Chondrocyte (in vitro differentiated cells): ENCODE data around the gene INSC. TPM values are rescaled to one million over a fixed set of nuclear protein-coding genes. Genes with fewer than 3 reads are reported as not detected.

ENCODE experiments used
- DNase-seq: peaks from one replicate; pipeline ENCODE4 v3.0.0; 2021; ENCODE audit warnings: mixed read lengths, low spot score
- H3K27ac Mint-ChIP-seq: one replicate; pipeline ENCODE4 v1.8.0; 2021; ENCODE audit warnings: mild to moderate bottlenecking, moderate library complexity, mixed read lengths; ENCODE audit not compliant: unreplicated experiment
- H3K27me3 Mint-ChIP-seq: 2 replicates; pipeline ENCODE4 v1.8.0; 2021; ENCODE audit warnings: low read depth, mixed read lengths
- H3K36me3 Mint-ChIP-seq: 2 replicates; pipeline ENCODE4 v1.8.0; 2021; ENCODE audit warnings: low read depth, mixed read lengths
- H3K4me1 Mint-ChIP-seq: 2 replicates; pipeline ENCODE4 v1.8.0; 2021; ENCODE audit warnings: low read depth, mild to moderate bottlenecking, mixed read lengths
- H3K4me3 Mint-ChIP-seq: one replicate; pipeline ENCODE4 v1.8.0; 2021; ENCODE audit warnings: mild to moderate bottlenecking, moderate library complexity, mixed read lengths; ENCODE audit not compliant: unreplicated experiment
- H3K9me3 Mint-ChIP-seq: 2 replicates; pipeline ENCODE4 v1.8.0; 2021; ENCODE audit warnings: low read depth, mixed read lengths
- total RNA-seq: library from RNA; stranded (reverse); gene quantifications from 3 replicates; pipeline ENCODE4 v1.2.1, GENCODE V29; 2021
- TF ChIP-seq, protein P1 (sequence below): fragments of 200-600 bp; sonication (generic); IDR thresholded peaks from 2 replicates; pipeline ENCODE4 v1.5.0; 2021; ENCODE audit warnings: antibody characterized with exemption, mild to moderate bottlenecking, moderate library complexity

INSC gene
- total RNA-seq, 1 donor from 2014 or later = not detected

GRCh38 chr11:15161790-15162189, 47.1 kb downstream of the INSC start:
- Mint-ChIP-seq H3K36me3 (no peaks in the 10 kb centered on the region), H3K4me3 (no peak overlapping the region), H3K9me3 (peaks cover 6% of the 10 kb centered on the region), H3K4me1 (peaks cover 7% of the 10 kb centered on the region), H3K27me3 (peaks cover 4% of the 10 kb centered on the region), H3K27ac (no peak overlapping the region)
- TF ChIP-seq, protein P1, sequence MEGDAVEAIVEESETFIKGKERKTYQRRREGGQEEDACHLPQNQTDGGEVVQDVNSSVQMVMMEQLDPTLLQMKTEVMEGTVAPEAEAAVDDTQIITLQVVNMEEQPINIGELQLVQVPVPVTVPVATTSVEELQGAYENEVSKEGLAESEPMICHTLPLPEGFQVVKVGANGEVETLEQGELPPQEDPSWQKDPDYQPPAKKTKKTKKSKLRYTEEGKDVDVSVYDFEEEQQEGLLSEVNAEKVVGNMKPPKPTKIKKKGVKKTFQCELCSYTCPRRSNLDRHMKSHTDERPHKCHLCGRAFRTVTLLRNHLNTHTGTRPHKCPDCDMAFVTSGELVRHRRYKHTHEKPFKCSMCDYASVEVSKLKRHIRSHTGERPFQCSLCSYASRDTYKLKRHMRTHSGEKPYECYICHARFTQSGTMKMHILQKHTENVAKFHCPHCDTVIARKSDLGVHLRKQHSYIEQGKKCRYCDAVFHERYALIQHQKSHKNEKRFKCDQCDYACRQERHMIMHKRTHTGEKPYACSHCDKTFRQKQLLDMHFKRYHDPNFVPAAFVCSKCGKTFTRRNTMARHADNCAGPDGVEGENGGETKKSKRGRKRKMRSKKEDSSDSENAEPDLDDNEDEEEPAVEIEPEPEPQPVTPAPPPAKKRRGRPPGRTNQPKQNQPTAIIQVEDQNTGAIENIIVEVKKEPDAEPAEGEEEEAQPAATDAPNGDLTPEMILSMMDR = no peak
- no peak for DNase-seq

GRCh38 chr11:15163136-15163535, 48.4 kb downstream of the INSC start:
- Mint-ChIP-seq H3K4me3 (no peak overlapping the region), H3K4me1 (peaks cover 4% of the 10 kb centered on the region), H3K36me3 (no peaks in the 10 kb centered on the region), H3K27me3 (peaks cover 4% of the 10 kb centered on the region), H3K27ac (no peak overlapping the region), H3K9me3 (peaks cover 6% of the 10 kb centered on the region)
- DNase-seq = no peak
- TF ChIP-seq, protein P1 = no peak

DNA sequence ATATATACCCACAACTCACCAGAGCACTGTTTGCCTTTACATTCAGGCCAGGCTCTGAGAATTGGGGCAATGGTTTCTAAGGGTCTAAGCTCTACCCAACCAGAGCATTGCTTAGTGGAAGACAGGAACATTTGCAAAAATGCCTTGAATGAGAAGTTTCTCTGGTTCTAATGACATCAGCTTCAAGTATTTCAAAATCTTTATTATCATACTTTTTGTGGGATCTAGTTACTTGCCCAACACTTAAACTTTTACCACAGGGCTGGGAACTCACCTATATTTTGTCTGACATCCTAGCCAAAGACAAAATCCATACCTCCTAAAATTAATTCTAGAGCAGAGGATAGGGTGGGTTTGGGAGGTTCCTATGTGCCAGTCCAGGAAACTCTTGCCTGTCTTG, 51.5 kb downstream of the INSC start:
- Mint-ChIP-seq H3K4me1 (no peaks in the 10 kb centered on the region), H3K27me3 (peaks cover 6% of the 10 kb centered on the region), H3K9me3 (peaks cover 6% of the 10 kb centered on the region), H3K4me3 (no peak overlapping the region), H3K36me3 (no peaks in the 10 kb centered on the region), H3K27ac (no peak overlapping the region)
- TF ChIP-seq, protein P1 = no peak
- no peak for DNase-seq

GRCh38 chr11:15169815-15170551, 55.3 kb downstream of the INSC start:
- Mint-ChIP-seq H3K27me3 (peaks cover 17% of the 10 kb centered on the region), H3K4me3 (no peak overlapping the region), H3K4me1 (no peaks in the 10 kb centered on the region), H3K9me3 (no peaks in the 10 kb centered on the region), H3K27ac (no peak overlapping the region), H3K36me3 (no peaks in the 10 kb centered on the region)
- no peak for DNase-seq
- TF ChIP-seq, protein P1 = no peak

- TF ChIP-seq, protein P1 = no peak
- H3K27ac Mint-ChIP-seq = no peak overlapping the region
- no peak overlapping the region for H3K4me3 Mint-ChIP-seq
- H3K36me3 Mint-ChIP-seq = no peaks in the 10 kb centered on the region
- peaks cover 17% of the 10 kb centered on the region for H3K27me3 Mint-ChIP-seq
- no peaks in the 10 kb centered on the region for H3K9me3 Mint-ChIP-seq
- H3K4me1 Mint-ChIP-seq = no peaks in the 10 kb centered on the region
- no peak for DNase-seq
These were observed 56.0 kb downstream of the INSC start for GRCh38 chr11:15170698-15171097.
